H1 (cell line): ENCODE measurements around the gene PDIA2. TPM values are rescaled to one million over a fixed set of nuclear protein-coding genes. Genes with fewer than 3 reads are reported as not detected.

ENCODE experiments used
- CTCF ChIA-PET: fragments of 300-600 bp; sonication (Branson Sonifier 250); formaldehyde crosslinking; loops from one replicate; lab custom pipeline; 2021; ENCODE audit not compliant: partially characterized antibody; lab: Charles Lee
- POLR2A ChIA-PET: fragments of 300-600 bp; sonication (Branson Sonifier 250); formaldehyde crosslinking; loops from one replicate; lab custom pipeline; 2021; ENCODE audit warnings: inconsistent platforms; ENCODE audit not compliant: partially characterized antibody; lab: Charles Lee
- DNase-seq, 2 experiments: peaks; one replicate each; pipeline versions ENCODE4 v3.0.0 to v3.0.0-alpha.2; 2010 to 2022; ENCODE audit warnings: low spot score in 2 of 2, low read depth in 1 of 2, mixed read lengths in 1 of 2
- FAIRE-seq: peaks from 2 replicates; lab custom pipeline; 2011; peaks lifted over from hg19 to GRCh38; lab: Jason Lieb, UNC
- H2AFZ ChIP-seq: 2 replicates; pipeline ENCODE4 v1.8.1; 2012; ENCODE audit warnings: low read length, inconsistent platforms
- H2AK5ac ChIP-seq: 2 replicates; pipeline ENCODE4 v1.6.1; 2013; ENCODE audit warnings: low read depth, low read length
- H2BK120ac ChIP-seq: replicated peaks from 2 replicates; pipeline ENCODE3; 2013; ENCODE audit warnings: low read depth, low read length, inconsistent platforms
- H2BK12ac ChIP-seq: 2 replicates; pipeline ENCODE4 v1.6.1; 2013; ENCODE audit warnings: low read depth, low read length
- H2BK15ac ChIP-seq: 2 replicates; pipeline ENCODE4 v1.6.1; 2013; ENCODE audit warnings: low read length
- H2BK20ac ChIP-seq: 2 replicates; pipeline ENCODE4 v1.6.1; 2013; ENCODE audit warnings: low read length
- H2BK5ac ChIP-seq: 2 replicates; pipeline ENCODE4 v1.6.1; 2013; ENCODE audit warnings: low read depth, low read length
- H3K14ac ChIP-seq: 2 replicates; pipeline ENCODE4 v1.6.1; 2013; ENCODE audit warnings: inconsistent platforms; ENCODE audit not compliant: insufficient read length
- H3K18ac ChIP-seq: 2 replicates; pipeline ENCODE4 v1.6.1; 2013; ENCODE audit warnings: low read length; ENCODE audit errors: extremely low read depth
- H3K23ac ChIP-seq: 2 replicates; pipeline ENCODE4 v1.6.1; 2013; ENCODE audit warnings: inconsistent platforms; ENCODE audit not compliant: insufficient read length
- H3K23me2 ChIP-seq: 2 replicates; pipeline ENCODE4 v1.6.1; 2013; ENCODE audit warnings: low read depth, low read length
- H3K27ac ChIP-seq: 2 replicates; pipeline ENCODE4 v1.6.1; 2011; ENCODE audit warnings: low read depth, low read length, inconsistent platforms
- H3K27me3 ChIP-seq, 4 experiments: replicated peaks in 1 of 4; 1 replicate in 1 of 4; 2 replicates in 3 of 4; pipeline versions ENCODE4 v1.6.1 to v1.8.1; 2011 to 2013; ENCODE audit warnings: low read length in 3 of 4, mild to moderate bottlenecking in 3 of 4, inconsistent platforms in 2 of 4, mixed read lengths in 2 of 4, moderate library complexity in 1 of 4; ENCODE audit not compliant: control insufficient read depth in 3 of 4, insufficient read depth in 3 of 4; ENCODE audit errors: extremely low read depth in 1 of 4
- H3K36me3 ChIP-seq, 4 experiments: 2 replicates each; pipeline versions ENCODE4 v1.6.1 to v1.8.1; 2011 to 2013; ENCODE audit warnings: mild to moderate bottlenecking in 4 of 4, low read length in 3 of 4, moderate library complexity in 2 of 4, control low read depth in 1 of 4, inconsistent platforms in 1 of 4; ENCODE audit not compliant: insufficient read depth in 4 of 4, control insufficient read depth in 2 of 4
- H3K4ac ChIP-seq: replicated peaks from 2 replicates; pipeline ENCODE3; 2013; ENCODE audit warnings: low read length, low read depth, mixed read lengths, inconsistent platforms; ENCODE audit not compliant: insufficient read length
- H3K4me1 ChIP-seq, 4 experiments: replicated peaks in 1 of 4; 1 replicate in 1 of 4; 2 replicates in 3 of 4; pipeline versions ENCODE4 v1.6.1 to v1.8.1; 2011 to 2013; ENCODE audit warnings: low read length in 3 of 4, inconsistent platforms in 2 of 4, mixed read lengths in 1 of 4; ENCODE audit not compliant: insufficient read depth in 4 of 4, control insufficient read depth in 3 of 4
- H3K4me2 ChIP-seq, 2 experiments: 2 replicates each; pipeline versions ENCODE4 v1.6.1 to v1.8.1; 2011 to 2013; ENCODE audit warnings: low read depth in 2 of 2, low read length in 2 of 2, control low read depth in 1 of 2, inconsistent platforms in 1 of 2, mild to moderate bottlenecking in 1 of 2; ENCODE audit not compliant: insufficient read depth in 1 of 2
- H3K4me3 ChIP-seq, 4 experiments: fragments of 200-600, 300-600 bp in 1 of 4; sonication (generic), shearing (Covaris generic), sonication (Bioruptor Twin) in 1 of 4; 2 replicates each; pipeline versions ENCODE4 v1.5.1 to v1.8.1; 2011 to 2016; ENCODE audit warnings: low read length in 4 of 4, low read depth in 3 of 4, control low read depth in 2 of 4, inconsistent platforms in 2 of 4, mild to moderate bottlenecking in 2 of 4, mixed read lengths in 1 of 4, moderate library complexity in 1 of 4; ENCODE audit not compliant: insufficient read depth in 2 of 4; ENCODE audit errors: extremely low read depth in 1 of 4
- H3K56ac ChIP-seq: replicated peaks from 2 replicates; pipeline ENCODE3; 2013; ENCODE audit warnings: low read depth, mild to moderate bottlenecking, mixed read lengths, low read length, inconsistent platforms; ENCODE audit not compliant: insufficient read length
- H3K79me1 ChIP-seq: 2 replicates; pipeline ENCODE4 v1.6.1; 2013; ENCODE audit warnings: low read depth, low read length, control low read depth
- H3K79me2 ChIP-seq, 2 experiments: 2 replicates each; pipeline versions ENCODE4 v1.6.1 to v1.8.1; 2012 to 2013; ENCODE audit warnings: low read length in 2 of 2, mild to moderate bottlenecking in 2 of 2, inconsistent platforms in 1 of 2; ENCODE audit not compliant: insufficient read depth in 2 of 2, control insufficient read depth in 1 of 2
- H3K9ac ChIP-seq, 4 experiments: replicated peaks in 1 of 4; 1 replicate in 1 of 4; 2 replicates in 3 of 4; pipeline versions ENCODE4 v1.6.1 to v1.8.1; 2011 to 2013; ENCODE audit warnings: low read depth in 3 of 4, low read length in 3 of 4, control low read depth in 2 of 4, mild to moderate bottlenecking in 2 of 4, moderate library complexity in 2 of 4, inconsistent platforms in 1 of 4; ENCODE audit errors: extremely low read depth in 1 of 4
- H3K9me3 ChIP-seq, 2 experiments: 2 replicates each; pipeline versions ENCODE4 v1.6.1 to v1.8.1; 2012 to 2013; ENCODE audit warnings: mild to moderate bottlenecking in 2 of 2, moderate library complexity in 2 of 2, control low read depth in 1 of 2, inconsistent platforms in 1 of 2, low read depth in 1 of 2, low read length in 1 of 2, mixed read lengths in 1 of 2; ENCODE audit not compliant: insufficient read depth in 2 of 2
- H4K20me1 ChIP-seq, 2 experiments: replicated peaks in 1 of 2; 2 replicates each; pipeline versions ENCODE3 to v1.8.1; 2011 to 2013; ENCODE audit warnings: inconsistent platforms in 2 of 2, low read length in 2 of 2, mild to moderate bottlenecking in 1 of 2; ENCODE audit not compliant: insufficient read depth in 2 of 2, control insufficient read depth in 1 of 2
- H4K5ac ChIP-seq: 2 replicates; pipeline ENCODE4 v1.6.1; 2013; ENCODE audit warnings: low read length, low read depth, mixed read lengths, inconsistent platforms; ENCODE audit not compliant: insufficient read length
- H4K8ac ChIP-seq: 2 replicates; pipeline ENCODE4 v1.8.0; 2013; ENCODE audit warnings: mild to moderate bottlenecking, moderate library complexity, low read length, inconsistent platforms; ENCODE audit not compliant: insufficient read depth; ENCODE audit errors: extremely low read depth
- H4K91ac ChIP-seq: replicated peaks from 2 replicates; pipeline ENCODE3; 2013; ENCODE audit warnings: low read length, mixed read lengths, inconsistent platforms; ENCODE audit not compliant: insufficient read length
- HDAC6 ChIP-seq: IDR thresholded peaks from one replicate; pipeline ENCODE4 v1.7.1; 2012; ENCODE audit warnings: low read depth, mild to moderate bottlenecking, inconsistent platforms, low read length, moderate library complexity
- NANOG ChIP-seq: IDR thresholded peaks from 2 replicates; pipeline ENCODE4 v1.6.1; 2011; ENCODE audit warnings: low read length, low read depth, mild to moderate bottlenecking, inconsistent platforms; ENCODE audit not compliant: insufficient read depth, poor library complexity, severe bottlenecking
- RAD21 ChIP-seq, 2 experiments: IDR thresholded peaks in 1 of 2; conservative IDR thresholded peaks in 1 of 2; 2 replicates each; pipeline ENCODE4 v1.6.1; 2011; ENCODE audit warnings: low read depth in 2 of 2, low read length in 2 of 2, improper control_type of control experiment in 1 of 2, inconsistent platforms in 1 of 2, mild to moderate bottlenecking in 1 of 2, moderate library complexity in 1 of 2
- TAF1 ChIP-seq: IDR thresholded peaks from 2 replicates; pipeline ENCODE4 v1.6.1; 2011; ENCODE audit warnings: mild to moderate bottlenecking, low read depth, low read length
- TAF7 ChIP-seq: optimal IDR thresholded peaks from 2 replicates; pipeline ENCODE3; 2011; ENCODE audit warnings: low read depth, mild to moderate bottlenecking, inconsistent platforms, low read length, moderate library complexity, borderline replicate concordance
- YY1 ChIP-seq: IDR thresholded peaks from 2 replicates; pipeline ENCODE4 v1.6.1; 2011; ENCODE audit warnings: low read depth, mild to moderate bottlenecking, low read length
- WGBS, 2 experiments: shearing (Covaris generic) in 1 of 2; methylation state at CpG; one replicate each; pipeline versions ENCODE4 v1.1.6 to v1.1.7; 2013 to 2015; ENCODE audit warnings: low lambda C conversion rate in 2 of 2, mixed read lengths in 2 of 2, inconsistent platforms in 1 of 2, low coverage in 1 of 2, missing lambda C conversion rate in 1 of 2; ENCODE audit not compliant: insufficient replicate concordance in 2 of 2, insufficient coverage in 1 of 2, insufficient read length in 1 of 2; ENCODE audit errors: extremely low coverage in 1 of 2, missing lambda C conversion rate in 1 of 2; 5-methylcytosine and 5-hydroxymethylcytosine counted together
- polyA plus RNA-seq, 7 experiments: library from polyadenylated mRNA; depleted of rRNA in 3 of 7; stranded (reverse) in 5 of 7; unstranded in 2 of 7; fragments of >200 nt in 5 of 7; fragments of 200-250 nt in 2 of 7; gene quantifications; 1 replicate in 5 of 7; 2 replicates in 1 of 7; 4 replicates in 1 of 7; pipeline versions ENCODE4 v1.2.1 to v1.2.3, GENCODE V29; 2011 to 2013; ENCODE audit warnings: missing spikeins in 2 of 7, mixed read lengths in 2 of 7
- total RNA-seq: library from RNA; stranded (reverse); fragmentation: NEBNext Ultra II Directional; extraction: Animal tissue kit (Norgen Biotek cat#: 25700); gene quantifications from 2 replicates; pipeline ENCODE4 v1.2.1, GENCODE V29; 2021

The PDIA2 gene
- total and polyA plus RNA-seq, 2 of the 8 experiments (the other 6 are each of a cell fraction or from before 2014, with no cell fraction given) = 0.34 to 0.50 TPM

GRCh38 chr16:284204-285120, 1.5 kb downstream of the PDIA2 start:
- POLR2A ChIA-PET = interaction anchor here (0.8 to 3.3 kb wide), 3 partner anchors 16 to 26 kb away, joined by 3 to 13 read pairs (median 3); no protein-coding TSS in a partner anchor
- CTCF ChIA-PET = no interaction called here
- H3K56ac ChIP-seq = no peak overlapping the region
- H2BK120ac ChIP-seq = no peak overlapping the region
- no peak overlapping the region for H3K4ac ChIP-seq
- H3K27me3 ChIP-seq = peaks cover 10 to 21% (median 15%) of the 10 kb centered on the region in 4 experiments
- H2BK5ac ChIP-seq = no peak overlapping the region
- H2AK5ac ChIP-seq = no peak overlapping the region
- WGBS, 2 experiments = 94% methylated on average over 47 of the region's 52 CpGs; no CpG with 5 or more reads in 1 of the 2 experiments
- H2BK20ac ChIP-seq = no peak overlapping the region
- H3K18ac ChIP-seq = no peak overlapping the region
- DNase-seq = no peak
- H2BK15ac ChIP-seq = no peak overlapping the region
- H3K9me3 ChIP-seq = peaks cover 0 to 5% of the 10 kb centered on the region in 2 experiments; a peak in 1 of 4 replicates
- H3K4me3 ChIP-seq = no peak overlapping the region
- no peak overlapping the region for H4K91ac ChIP-seq
- no peak overlapping the region for H3K4me2 ChIP-seq
- H3K14ac ChIP-seq = no peak overlapping the region
- no peak for FAIRE-seq
- H4K8ac ChIP-seq = no peak overlapping the region
- H3K79me1 ChIP-seq = no peaks in the 10 kb centered on the region
- H3K27ac ChIP-seq = no peak overlapping the region
- no peak overlapping the region for H3K23ac ChIP-seq
- no peaks in the 10 kb centered on the region for H3K79me2 ChIP-seq
- no peak overlapping the region for H2AFZ ChIP-seq
- H4K20me1 ChIP-seq = peaks cover 0 to 2% of the 10 kb centered on the region in 2 experiments
- H3K36me3 ChIP-seq = peaks cover 2 to 10% (median 5%) of the 10 kb centered on the region in 4 experiments; a peak in 5 of 8 replicates
- peaks cover 0 to 3% (median 0%) of the 10 kb centered on the region in 4 experiments; a peak in 3 of 7 replicates for H3K4me1 ChIP-seq
- H3K23me2 ChIP-seq = peaks cover 6% of the 10 kb centered on the region; the same call in 1 of the 2 replicates
- H4K5ac ChIP-seq = no peak overlapping the region
- H3K9ac ChIP-seq = no peak overlapping the region
- no peak overlapping the region for H2BK12ac ChIP-seq
- TF ChIP-seq RAD21 (IDR thresholded peaks at IDR 0.05 in 1 of 2, conservative IDR thresholded peaks at IDR 0.05 in 1 of 2; ENCODE audit: low read depth in 2 of 2, low read length in 2 of 2) = no peak
- TF ChIP-seq YY1 = no peak
- TF ChIP-seq TAF1 = no peak
- TF ChIP-seq NANOG = no peak
- no peak for TF ChIP-seq HDAC6
- TF ChIP-seq TAF7 = no peak
